HFF-Myc (cell line): ENCODE data around the gene TENT4B.

ENCODE experiments used
- DNase-seq: peaks from one replicate; pipeline ENCODE4 v3.0.0-alpha.2; 2011; ENCODE audit warnings: low read depth; ENCODE audit errors: extremely low read depth
- H3K4me3 ChIP-seq: replicated peaks from 2 replicates; pipeline ENCODE4 v1.5.1; 2011; ENCODE audit warnings: low read depth, mild to moderate bottlenecking, control low read depth, low read length
- CTCF ChIP-seq: IDR thresholded peaks from 2 replicates; pipeline ENCODE4 v1.5.1; 2012; ENCODE audit warnings: mild to moderate bottlenecking, low read depth, low read length, control low read depth; ENCODE audit errors: missing control alignments

The TENT4B gene

GRCh38 chr16:50227120-50227519 is 74.0 kb downstream of the TENT4B start:
- H3K4me3 ChIP-seq: no peak overlapping the region
- no peak for DNase-seq
- no peak for TF ChIP-seq CTCF

- H3K4me3 ChIP-seq: no peak overlapping the region
- no peak for DNase-seq
- no peak for TF ChIP-seq CTCF
These were observed 74.6 kb downstream of the TENT4B start for GRCh38 chr16:50227665-50228064.

- no peak for DNase-seq
- no peak overlapping the region for H3K4me3 ChIP-seq
- no peak for TF ChIP-seq CTCF
These were observed 75.3 kb downstream of the TENT4B start for GRCh38 chr16:50228364-50228868.

- no peak for DNase-seq
- no peak for TF ChIP-seq CTCF
- no peak overlapping the region for H3K4me3 ChIP-seq
These were observed 76.1 kb downstream of the TENT4B start for GRCh38 chr16:50229149-50229726.

GRCh38 chr16:50234771-50235556 is 81.9 kb downstream of the TENT4B start:
- TF ChIP-seq CTCF: no peak
- DNase-seq: no peak
- no peak overlapping the region for H3K4me3 ChIP-seq

- TF ChIP-seq CTCF: no peak
- no peak overlapping the region for H3K4me3 ChIP-seq
- no peak for DNase-seq
These were observed 82.5 kb downstream of the TENT4B start for GRCh38 chr16:50235581-50235980.
